Activated CD4-positive, CD25-positive, alpha-beta regulatory T cell treated with anti-CD3 and anti-CD28 coated beads, Interleukin-2, amount 50 U/mL, for 24 hours (primary cell): Measurements from ENCODE around the gene SIAH2.

ENCODE experiments used
- ATAC-seq, 2 donors: fragments of 150-1000 bp; cut with Tn5 transposase; one replicate each; pipeline ENCODE4 v1.10.0; 2021; ENCODE audit warnings: mild to moderate bottlenecking in 1 of 2, moderate library complexity in 1 of 2

Gene SIAH2

DNA sequence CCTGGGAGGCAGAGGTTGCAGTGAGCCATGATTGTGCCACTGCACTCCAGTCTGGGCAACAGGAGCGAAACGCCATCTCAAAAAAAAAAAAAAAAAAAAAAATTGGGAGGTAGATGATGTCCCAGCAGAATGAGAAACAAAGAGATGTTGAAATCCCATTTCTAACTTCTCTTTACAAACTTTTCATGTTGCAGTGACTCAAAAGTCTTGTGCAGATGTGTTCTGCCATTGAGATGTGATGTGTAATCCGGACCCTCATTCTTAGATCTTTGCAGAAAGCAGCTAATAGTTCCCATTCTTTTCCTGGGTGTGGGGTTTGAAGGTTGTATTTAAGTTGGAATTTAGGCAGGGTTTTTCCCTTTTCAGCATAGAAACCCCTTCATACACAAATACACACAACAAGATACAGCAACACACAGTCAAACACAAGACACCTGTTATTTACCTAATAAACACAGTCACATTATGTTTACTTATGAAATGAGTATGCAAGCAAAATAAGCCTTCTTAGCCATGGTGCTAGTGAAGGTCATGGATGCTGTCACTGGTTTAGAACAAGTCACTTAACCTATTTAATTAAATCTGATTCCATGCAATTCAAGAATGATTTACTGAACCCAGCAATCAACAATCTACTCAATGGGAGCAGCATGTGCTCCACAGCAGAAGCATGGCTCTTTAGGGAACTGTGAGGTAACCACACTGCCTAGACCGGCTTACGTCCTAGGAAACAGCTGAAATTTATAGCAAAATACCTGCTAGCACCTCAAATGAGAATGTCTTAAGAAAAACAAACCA, 14.9 kb downstream of the SIAH2 start:
- ATAC-seq: peak in 1 of 2 donors; percentile 25

DNA sequence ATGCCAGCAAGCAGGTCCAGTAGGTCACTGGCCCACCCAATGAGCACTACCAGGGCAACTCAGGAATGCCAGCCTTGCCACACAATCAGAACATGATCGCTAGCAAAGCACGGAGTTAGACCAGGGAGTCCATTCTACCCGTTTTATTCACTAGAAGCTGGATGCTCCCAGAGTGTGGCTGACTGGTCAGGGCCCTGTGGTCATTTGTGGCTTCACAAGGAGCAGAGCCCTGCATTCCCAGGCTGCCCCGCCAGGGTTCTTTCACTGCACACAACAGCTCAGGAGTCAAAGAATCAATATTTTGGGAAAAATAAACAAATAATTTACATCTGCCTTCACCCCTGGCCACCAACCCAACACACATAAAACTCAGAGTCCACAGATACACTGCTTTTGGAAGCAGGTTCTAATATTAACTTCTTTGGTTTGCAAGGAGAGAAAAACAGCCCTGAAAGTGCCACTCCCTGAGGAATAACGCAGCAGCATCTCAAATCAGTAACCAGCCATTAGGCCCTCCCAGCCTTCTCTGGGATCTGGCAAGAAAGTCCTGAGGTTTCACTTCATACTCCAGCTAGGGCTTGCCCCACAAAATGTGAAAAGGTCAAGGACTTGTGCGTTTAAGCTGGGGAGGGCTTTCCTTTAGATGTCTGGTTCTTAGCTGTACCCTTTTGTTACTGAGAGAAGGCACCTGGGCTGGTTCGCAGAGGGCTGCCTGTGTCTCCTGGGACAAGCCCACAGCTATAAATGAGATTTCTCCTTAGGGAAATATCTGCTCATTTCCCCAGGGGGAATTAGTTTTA, 16.0 kb downstream of the SIAH2 start:
- ATAC-seq: no peak

DNA sequence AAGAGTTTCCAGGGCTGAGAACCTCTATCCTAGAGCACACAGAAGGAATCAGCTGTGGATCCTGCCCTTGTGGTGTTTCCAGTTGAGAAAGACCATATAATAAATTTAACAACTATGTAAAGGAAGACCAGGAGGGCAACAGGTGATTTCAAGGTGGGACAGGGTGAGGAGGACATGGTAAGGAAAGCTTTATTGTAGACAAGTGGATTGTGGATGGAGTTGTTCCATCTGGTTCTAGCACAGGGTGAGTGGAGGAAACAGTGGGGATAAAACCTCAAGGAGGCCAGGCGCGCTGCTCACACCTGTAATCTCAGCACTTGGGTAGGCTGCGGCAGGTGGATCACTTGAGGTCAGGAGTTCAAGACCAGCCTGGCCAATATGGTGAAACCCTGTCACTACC, 17.1 kb downstream of the SIAH2 start:
- no peak for ATAC-seq

DNA sequence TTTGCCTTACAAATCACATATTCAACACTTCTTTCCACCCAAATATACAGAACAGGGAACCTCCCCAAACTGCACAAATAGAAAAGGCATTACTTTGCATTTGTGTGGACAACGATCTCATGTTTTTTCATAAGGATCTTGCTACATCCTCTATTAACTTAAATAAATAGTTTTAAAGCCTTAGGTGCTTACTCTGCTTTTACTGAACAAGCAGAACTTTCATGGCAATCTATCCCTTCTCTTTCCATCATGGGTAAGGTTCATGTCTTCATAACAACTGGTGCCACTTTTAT, 18.1 kb downstream of the SIAH2 start:
- ATAC-seq: no peak

DNA sequence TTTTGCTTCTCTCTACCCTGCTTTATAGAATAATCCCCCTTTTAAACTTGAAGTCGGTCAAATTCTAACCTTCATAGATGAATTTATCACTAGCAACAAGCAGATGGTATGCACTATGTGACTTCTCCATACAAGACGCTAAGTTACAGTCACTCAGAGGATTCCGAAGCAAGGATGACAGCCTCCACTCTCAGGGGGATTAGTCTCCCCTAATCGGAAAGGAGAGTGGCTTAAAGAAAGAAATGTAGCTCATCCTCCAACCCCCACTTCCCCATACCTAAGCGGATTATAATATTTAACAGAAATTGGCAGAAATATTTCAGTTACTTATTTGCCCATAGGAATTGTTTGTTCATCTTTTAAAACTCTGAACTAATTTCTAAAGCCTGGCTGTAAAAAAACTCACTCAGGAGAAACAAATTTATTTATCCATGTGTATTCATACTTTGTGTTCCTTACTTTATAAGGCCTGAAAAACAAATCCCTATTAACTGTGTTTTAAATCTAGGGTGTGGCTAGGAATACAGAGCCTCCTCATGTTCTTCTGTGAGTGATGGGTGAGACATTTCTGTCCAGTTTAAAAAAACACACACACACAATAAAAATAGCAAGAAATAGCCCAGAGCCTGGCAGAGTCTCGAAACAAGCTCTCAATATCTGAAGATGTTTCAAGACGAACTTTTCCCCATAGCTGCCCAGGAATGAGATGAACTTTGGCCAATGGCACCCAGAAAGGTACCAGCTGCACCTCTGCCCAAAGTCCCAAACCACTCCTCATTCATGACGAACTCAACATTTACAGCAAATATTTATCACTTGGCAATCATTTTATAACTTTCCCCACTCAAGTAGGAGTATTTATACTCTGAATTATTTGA, 18.7 kb downstream of the SIAH2 start:
- ATAC-seq: no peak

DNA sequence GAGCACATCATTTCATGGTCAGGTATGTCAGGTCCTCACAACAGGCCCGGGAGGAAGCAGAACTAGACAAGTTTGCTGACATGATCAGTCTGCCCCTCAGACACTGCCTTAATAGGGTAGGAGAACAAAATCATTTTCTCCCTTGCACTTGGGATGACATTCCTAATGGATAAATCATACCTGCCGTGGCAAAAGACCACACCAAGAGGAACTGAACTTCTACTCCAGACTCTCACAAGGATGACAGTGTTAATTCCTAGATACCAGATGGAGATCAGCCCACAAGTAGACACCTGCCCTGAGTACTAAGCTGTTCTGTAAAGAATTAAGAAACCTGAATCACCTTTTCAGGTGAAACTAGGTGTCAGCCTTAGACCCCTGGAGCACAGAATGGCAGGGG, 19.5 kb downstream of the SIAH2 start:
- ATAC-seq: no peak

DNA sequence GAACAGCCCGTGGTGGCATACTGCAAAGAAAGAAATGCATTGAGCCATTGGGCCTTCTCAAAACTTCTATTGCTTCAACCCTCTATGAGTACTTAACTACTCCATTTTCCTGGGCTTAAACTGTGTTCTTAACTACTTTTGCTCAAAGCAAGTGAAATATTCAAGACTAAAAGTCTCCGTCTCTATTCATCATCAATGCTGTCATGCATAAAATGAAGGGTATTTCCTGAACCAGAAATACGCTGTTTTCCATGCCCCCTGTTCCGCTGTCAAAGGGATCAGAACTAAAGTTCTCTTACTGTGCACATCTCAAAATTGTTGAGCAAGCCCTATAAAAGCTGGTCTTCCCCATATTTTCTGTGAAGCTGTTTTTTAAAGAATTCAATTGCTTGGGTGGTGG, 20.3 kb downstream of the SIAH2 start:
- no peak for ATAC-seq

DNA sequence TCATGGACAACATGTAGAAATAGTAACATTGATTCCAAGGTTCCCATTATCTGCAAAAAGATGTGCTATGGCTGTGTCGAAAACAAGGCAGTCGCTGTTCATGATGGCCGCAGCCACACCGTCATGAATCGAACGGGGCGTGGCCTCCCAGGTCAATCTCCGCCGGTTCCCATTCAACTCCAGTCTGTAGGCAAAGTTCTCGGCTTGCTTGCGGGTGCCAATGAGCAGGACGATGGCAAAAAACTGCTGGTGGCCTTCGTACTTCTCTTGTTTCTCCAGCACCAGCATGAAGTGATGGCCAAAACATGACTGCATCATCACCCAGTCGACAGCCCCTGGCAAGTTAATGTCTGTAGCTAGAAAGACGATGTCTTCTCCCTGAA, 20.8 kb downstream of the SIAH2 start:
- no peak for ATAC-seq

DNA sequence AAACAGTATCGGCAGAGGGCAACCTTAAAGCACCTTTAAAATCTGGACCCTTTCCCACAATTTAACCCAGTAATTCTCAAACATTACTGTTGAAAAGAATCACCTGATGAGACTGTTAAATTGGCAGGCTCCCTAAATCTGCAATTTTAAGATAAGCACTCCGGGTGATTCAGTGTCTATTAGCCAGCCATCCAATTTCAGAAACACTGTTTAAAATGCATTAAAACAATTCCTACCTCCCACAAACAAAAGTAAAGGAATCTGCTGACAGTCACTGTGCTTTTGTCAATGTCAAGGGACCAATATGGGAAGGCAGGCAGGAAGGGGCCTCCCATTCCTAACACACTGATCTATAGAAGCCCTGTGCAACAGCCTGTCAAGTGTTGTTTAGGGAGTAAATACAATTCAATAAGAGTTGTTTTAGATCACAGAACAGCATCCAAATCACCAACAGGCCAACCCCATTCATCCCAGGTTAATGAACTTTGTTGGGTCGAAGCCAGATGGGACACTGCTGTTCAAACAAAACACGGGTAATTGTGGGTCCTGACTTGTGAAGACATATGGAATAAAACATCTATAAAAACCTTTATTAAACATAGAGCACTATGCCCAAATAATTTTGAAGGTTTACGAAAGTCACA, 21.4 kb downstream of the SIAH2 start:
- no peak for ATAC-seq

DNA sequence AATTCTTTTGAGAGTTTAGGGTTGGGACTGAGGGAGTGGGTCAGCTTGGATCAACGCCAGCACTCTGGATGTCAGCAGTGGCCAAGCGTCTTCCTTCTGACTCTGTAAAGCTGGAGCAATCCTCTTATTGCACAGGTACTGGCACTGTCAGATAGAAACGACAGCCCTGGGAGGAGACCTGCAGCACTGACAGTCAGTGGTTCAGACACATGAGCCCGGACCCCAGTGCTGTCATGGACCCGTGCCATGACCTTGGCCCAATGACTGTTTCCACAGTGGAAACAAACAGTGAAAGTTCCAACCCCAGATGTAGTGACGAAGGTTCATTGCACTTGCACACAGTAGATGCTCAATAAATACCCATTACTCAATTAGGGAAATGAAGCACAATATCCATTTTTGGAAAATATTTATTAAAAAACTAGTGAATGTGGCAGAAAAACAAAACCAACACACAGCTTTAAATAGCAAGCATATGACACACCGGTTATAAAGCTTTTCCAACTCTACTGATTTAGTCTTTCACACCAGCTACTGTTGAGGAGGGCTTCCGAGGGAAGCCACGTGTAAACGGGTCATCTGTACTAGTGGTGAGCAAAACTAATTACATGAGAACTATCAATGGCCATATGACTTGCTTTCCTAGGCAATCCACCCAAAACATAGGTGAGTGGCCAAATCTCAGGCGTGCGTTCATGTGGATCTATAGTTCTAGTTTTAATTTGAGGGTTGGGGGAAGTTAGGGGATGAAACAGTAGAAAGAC, 22.1 kb downstream of the SIAH2 start:
- ATAC-seq: no peak

DNA sequence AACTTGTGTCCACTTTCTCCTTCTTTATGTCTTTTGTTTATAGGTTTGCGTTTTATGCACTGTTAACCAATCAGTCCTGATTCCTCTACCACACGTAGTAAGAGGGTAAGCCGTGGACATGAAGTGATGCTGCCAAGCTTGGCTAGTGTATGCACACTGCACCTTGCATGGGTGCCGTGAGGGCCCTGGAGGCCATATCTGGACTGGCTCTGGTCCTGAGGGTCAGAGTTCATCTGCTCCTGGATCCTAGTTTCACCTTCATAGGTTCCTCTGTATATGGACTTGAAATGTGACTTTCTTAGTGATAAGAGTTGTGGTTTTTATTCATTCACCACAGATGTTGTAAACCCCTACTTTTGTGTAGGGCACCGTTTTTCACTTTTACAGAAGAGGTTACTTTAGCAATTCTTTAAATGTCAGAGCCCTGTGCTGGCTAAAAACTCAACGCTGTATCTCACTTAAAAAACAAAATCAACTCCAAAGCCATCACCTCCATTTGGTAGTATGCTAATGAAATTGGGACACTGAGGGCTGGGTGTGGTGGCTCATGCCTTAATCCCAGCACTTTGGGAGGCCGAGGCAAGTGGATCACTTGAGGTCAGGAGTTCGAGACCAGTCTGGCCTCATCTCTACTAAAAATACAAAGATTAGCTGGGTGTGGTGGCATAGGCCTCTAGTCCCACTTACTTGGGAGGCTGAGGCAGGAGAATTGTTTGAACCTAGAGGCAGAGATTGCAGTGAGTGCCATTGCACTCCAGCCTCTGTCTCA, 22.9 kb downstream of the SIAH2 start:
- ATAC-seq: peak; percentile 38 to 47

DNA sequence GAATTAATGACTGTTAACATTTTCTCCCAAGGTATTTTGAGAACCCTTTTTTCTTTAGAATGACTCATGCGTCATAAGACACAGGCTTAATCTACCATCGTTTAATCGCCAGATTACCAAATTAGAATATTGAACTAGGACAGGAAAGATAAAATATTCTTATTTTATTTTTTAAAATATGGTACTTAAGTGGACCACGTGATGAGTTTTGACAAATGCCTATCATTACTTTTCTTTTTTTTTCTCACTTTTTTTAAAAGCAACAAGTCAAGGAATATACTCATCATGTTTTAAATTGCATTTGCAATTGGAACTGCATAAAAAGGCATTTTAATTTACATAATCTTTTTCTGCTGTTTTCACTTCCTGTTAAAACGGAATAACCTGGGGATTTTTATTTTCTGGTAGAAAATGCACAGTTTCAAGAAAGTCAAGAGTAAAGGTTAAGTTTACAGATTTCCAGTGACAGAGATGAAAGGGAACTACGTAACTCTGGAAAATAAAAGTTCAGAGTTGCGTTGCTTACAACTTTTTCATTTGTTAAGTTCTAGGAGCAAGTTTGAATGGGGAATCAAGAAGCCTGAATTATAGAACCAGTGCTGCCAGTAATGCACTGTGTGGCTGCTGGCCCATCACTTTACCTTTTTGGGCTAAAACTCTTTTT, 23.6 kb downstream of the SIAH2 start:
- peak in 1 of 2 donors; percentile 11 for ATAC-seq

DNA sequence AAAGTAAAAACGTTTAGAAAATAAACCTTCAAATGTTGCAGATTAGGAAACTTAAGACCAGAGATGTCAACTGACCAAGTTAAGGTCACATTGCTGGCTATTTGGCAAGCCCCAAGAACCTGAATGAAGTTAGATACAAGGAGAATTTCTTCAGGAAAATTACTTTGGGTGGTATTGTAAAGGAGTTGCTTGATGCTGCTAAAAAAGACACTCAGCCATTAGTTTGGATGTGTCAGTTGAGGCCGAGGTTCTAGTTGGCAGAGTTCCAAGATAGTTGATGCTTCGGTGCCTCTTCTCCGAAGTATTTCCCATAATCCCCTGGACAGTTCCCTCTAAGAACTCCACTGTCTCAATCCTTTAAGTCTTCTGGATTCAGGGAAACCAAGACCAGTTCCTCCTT, 24.3 kb downstream of the SIAH2 start:
- no peak for ATAC-seq

DNA sequence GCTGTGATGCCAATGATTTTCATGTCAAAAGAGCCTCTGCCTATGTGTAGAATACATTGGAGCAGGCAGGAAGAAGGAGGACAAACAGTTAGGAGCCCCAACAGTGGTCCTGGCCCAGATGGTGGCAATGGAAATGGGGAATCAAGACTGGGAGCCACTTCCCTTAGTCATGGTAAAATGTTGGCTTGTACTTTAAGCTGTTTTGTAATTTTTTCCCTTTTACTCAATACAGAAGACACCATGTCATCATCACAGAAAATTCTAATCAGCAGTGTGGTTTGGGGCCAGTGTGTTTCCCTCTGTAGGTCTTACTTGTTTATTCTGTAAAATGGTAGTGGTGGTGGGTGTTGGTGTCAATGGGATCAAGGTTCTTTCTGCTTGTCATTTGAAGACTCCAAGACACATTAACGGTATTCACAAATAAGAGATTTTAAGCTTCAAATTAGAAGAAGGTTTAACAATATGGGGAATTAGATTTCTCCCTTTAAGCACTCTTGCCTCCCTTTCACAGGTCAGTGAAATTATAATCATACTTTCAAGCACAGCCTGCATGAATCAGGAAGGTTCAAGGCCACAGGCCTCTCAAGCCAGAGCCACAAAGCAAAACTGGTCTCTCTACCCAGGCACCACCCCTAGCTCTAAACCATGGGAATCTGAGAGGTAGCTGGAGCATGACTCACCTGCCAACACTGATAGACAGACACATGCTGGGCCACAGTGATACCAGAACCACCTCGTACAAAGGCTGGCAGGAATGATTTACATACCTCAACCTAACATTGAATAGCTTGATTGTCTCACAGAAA, 24.9 kb downstream of the SIAH2 start:
- peak; percentile 72 to 73 for ATAC-seq

DNA sequence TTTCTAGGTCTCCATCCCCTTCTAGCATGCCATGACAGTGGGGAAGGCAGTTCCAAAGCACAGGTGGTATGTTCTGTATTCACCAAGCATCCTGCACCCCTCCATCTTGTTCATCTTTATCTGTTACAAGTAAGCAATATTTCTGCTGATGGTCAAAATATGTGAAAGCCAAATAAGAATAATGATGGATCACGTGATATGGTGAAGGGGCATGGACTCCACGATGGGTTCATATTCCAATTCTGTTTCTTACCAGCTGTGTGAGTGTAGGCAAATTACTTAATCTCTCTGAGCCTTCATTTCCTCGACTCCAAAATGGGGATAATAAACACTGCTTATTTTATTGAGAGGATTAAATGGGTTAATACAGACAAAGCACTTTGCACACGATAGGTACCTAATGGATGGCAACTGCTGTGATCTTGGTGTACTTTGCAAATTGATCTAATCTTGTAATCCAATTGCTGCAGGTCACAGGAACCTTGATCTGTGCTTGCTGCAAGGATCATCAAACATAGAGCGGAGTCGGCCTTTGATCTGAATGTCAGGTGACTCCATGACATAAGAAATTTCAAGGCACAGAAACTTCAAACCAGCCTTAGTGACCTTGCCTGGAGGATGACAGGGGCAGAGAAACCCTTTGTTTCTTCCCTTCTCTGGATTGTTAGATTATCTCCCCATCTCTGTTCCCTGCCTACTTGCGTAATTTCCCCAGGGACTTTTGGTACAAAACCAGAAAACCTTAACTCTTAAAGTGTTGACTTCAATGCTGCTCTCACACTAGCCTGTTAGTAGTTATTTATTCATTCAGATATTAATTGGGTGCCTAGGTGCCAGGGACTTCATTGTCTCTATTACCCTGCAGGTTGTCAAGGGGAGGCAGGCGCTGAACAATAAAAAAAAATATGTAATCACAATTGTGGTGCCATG, 25.8 kb downstream of the SIAH2 start:
- no peak for ATAC-seq

DNA sequence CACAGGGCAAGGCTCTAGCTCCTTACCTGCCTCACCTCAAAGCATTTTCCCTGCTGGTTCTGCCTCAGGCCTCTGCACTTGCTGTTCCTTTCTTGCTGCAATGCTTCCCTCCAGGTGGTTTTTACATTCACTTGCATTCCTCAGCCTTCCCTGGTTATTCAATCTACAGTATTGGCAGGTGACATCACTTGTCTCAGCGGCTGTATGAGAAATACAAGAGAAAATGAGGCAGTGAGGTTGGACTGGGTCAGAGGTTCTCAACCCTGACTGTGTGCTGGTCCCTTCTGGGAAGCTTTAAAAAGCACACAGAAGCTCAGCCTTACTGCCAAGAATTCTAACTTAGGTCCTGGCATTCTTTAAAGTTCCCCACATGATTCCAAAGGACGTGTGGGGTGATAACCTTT, 26.7 kb downstream of the SIAH2 start:
- no peak for ATAC-seq

DNA sequence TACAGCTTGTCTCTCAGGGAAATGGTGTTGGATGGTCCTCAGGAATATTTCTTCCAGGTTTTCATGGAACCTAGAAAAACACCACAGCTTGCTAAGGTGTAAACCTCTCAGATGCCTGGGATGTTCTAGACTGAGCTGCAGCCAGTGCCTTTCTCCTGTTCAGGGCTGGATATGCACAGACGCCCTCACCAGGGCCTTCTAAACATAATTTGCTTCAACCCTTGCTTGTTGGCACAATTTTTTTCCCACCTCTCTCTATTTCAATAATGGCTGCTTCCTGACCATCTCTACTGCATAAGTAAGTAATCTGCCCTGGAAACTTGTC, 28.2 kb downstream of the SIAH2 start:
- ATAC-seq: no peak

DNA sequence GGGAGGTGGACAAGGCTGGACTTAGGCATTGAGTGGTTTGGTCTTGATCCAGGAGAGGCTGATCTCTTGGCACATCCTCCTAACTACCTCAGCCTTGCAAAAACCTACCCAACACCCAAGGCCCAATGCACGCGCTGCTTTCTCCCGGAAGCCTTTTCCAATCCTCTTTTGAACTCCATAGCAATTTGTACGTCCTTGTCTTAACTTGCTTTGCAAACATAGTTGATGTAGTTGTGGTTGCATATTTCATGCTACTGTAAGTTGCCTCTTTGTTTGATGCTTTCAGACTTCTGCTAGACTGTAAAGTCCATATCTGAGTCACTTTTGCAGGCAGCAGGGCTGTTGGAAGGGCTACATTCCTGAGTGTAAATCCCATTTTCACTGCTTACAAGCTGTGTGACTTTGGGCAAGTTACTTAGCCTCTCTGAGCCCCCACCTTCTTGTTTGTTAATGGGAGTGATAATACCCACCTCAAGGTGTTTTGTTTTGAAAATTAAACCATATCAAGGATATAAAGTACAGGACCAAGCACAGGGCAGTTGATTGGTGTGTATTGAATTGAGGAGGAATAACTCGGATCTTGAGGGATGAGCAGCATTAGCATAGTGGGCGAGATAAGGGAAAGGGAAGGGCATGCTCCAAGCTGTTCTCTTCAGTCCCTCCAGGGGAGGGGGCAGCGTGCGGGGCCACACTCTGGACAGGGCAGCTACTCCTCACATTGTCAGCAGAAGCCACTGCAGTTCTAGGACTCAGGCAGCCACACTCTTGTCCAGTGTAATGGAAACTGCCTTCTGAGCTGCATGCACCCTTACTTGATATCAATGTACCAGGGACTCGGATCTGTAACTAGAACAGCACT, 28.8 kb downstream of the SIAH2 start:
- ATAC-seq: no peak
